Liver (tissue), 9 donors: ENCODE data around the gene ENTPD8. TPM values are rescaled to one million over a fixed set of nuclear protein-coding genes. Genes with fewer than 3 reads are reported as not detected.

Source experiments
- DNase-seq: peaks from one replicate; pipeline ENCODE4 v3.0.0-alpha.2; 2017; ENCODE audit warnings: low spot score
- H3K27ac ChIP-seq, 2 donors: one replicate each; pipeline ENCODE4 v1.7.0; 2013; ENCODE audit warnings: inconsistent platforms in 2 of 2, low read length in 2 of 2, control low read depth in 1 of 2, low read depth in 1 of 2, mild to moderate bottlenecking in 1 of 2
- H3K27me3 ChIP-seq, 4 donors: one replicate each; pipeline versions ENCODE4 v1.6.1 to v1.7.0; 2013; ENCODE audit warnings: low read length in 3 of 4, inconsistent platforms in 1 of 4, mild to moderate bottlenecking in 1 of 4, moderate library complexity in 1 of 4; ENCODE audit not compliant: control insufficient read depth in 4 of 4, insufficient read depth in 4 of 4
- H3K36me3 ChIP-seq, 4 donors: one replicate each; pipeline versions ENCODE4 v1.6.1 to v1.7.0; 2013; ENCODE audit warnings: low read length in 3 of 4, mild to moderate bottlenecking in 3 of 4, low read depth in 1 of 4, moderate library complexity in 1 of 4; ENCODE audit not compliant: control insufficient read depth in 4 of 4, insufficient read depth in 3 of 4
- H3K4me1 ChIP-seq, 4 donors: one replicate each; pipeline versions ENCODE4 v1.6.1 to v1.7.0; 2013; ENCODE audit warnings: low read length in 3 of 4, mild to moderate bottlenecking in 3 of 4, moderate library complexity in 1 of 4; ENCODE audit not compliant: control insufficient read depth in 4 of 4, insufficient read depth in 4 of 4
- H3K4me3 ChIP-seq, 3 donors: one replicate each; pipeline versions ENCODE4 v1.6.1 to v1.7.0; 2013; ENCODE audit warnings: low read length in 3 of 3, control low read depth in 1 of 3, low read depth in 1 of 3, mild to moderate bottlenecking in 1 of 3
- H3K9ac ChIP-seq, 2 donors: one replicate each; pipeline ENCODE4 v1.7.0; 2013; ENCODE audit warnings: low read length in 2 of 2, mild to moderate bottlenecking in 2 of 2, moderate library complexity in 2 of 2, control low read depth in 1 of 2, low read depth in 1 of 2
- H3K9me3 ChIP-seq, 4 donors: one replicate each; pipeline versions ENCODE4 v1.6.1 to v1.7.0; 2013; ENCODE audit warnings: low read length in 3 of 4; ENCODE audit not compliant: control insufficient read depth in 4 of 4
- EGR1 ChIP-seq, 2 donors: IDR thresholded peaks; 2 replicates each; pipeline ENCODE4 v1.6.1; 2016 to 2018; ENCODE audit warnings: antibody characterized with exemption in 2 of 2, low read depth in 2 of 2
- FOXA1 ChIP-seq: IDR thresholded peaks from 2 replicates; pipeline ENCODE4 v1.6.1; 2016; ENCODE audit warnings: antibody characterized with exemption
- FOXA2 ChIP-seq: IDR thresholded peaks from 2 replicates; pipeline ENCODE4 v1.6.1; 2016; ENCODE audit warnings: antibody characterized with exemption
- GABPA ChIP-seq, 2 donors: IDR thresholded peaks in 1 of 2; conservative IDR thresholded peaks in 1 of 2; 2 replicates each; pipeline ENCODE4 v1.6.1; 2016; ENCODE audit warnings: antibody characterized with exemption in 2 of 2, mild to moderate bottlenecking in 1 of 2, moderate library complexity in 1 of 2
- HNF4A ChIP-seq, 2 donors: conservative IDR thresholded peaks; 2 replicates each; pipeline ENCODE4 v1.6.1; 2016; ENCODE audit warnings: antibody characterized with exemption in 2 of 2, mild to moderate bottlenecking in 2 of 2
- JUND ChIP-seq, 2 donors: IDR thresholded peaks; 2 replicates each; pipeline ENCODE4 v1.6.1; 2016; ENCODE audit warnings: antibody characterized with exemption in 2 of 2
- NR2F2 ChIP-seq: IDR thresholded peaks from 2 replicates; pipeline ENCODE4 v1.6.1; 2016; ENCODE audit warnings: antibody characterized with exemption
- RAD21 ChIP-seq, 2 donors: IDR thresholded peaks; 2 replicates each; pipeline ENCODE4 v1.6.1; 2016; ENCODE audit warnings: antibody characterized with exemption in 2 of 2, mild to moderate bottlenecking in 2 of 2
- RXRA ChIP-seq, 2 donors: IDR thresholded peaks; 2 replicates each; pipeline ENCODE4 v1.6.1; 2017 to 2018; ENCODE audit warnings: antibody characterized with exemption in 2 of 2, mild to moderate bottlenecking in 1 of 2
- SP1 ChIP-seq: IDR thresholded peaks from 2 replicates; pipeline ENCODE4 v1.6.1; 2018; ENCODE audit warnings: antibody characterized with exemption, mild to moderate bottlenecking
- TAF1 ChIP-seq: conservative IDR thresholded peaks from 2 replicates; pipeline ENCODE4 v1.6.1; 2016; ENCODE audit warnings: antibody characterized with exemption, mild to moderate bottlenecking
- YY1 ChIP-seq: IDR thresholded peaks from 2 replicates; pipeline ENCODE4 v1.6.1; 2016; ENCODE audit warnings: antibody characterized with exemption, mild to moderate bottlenecking
- WGBS: extraction: QIAGEN DNeasy Blood & Tissue Kit; methylation state at CpG from one replicate; pipeline ENCODE4 v1.1.7; 2013; 5-methylcytosine and 5-hydroxymethylcytosine counted together
- polyA plus RNA-seq, 2 donors: library from polyadenylated mRNA; stranded (reverse) in 1 of 2; unstranded in 1 of 2; fragments of 200-250 nt in 1 of 2; fragments of >200 nt in 1 of 2; fragmentation: Nextera tagmentation in 1 of 2; extraction: Ambion mirVana in 1 of 2; gene quantifications; one replicate each; pipeline versions ENCODE4 v1.2.1 to v1.2.3, GENCODE V29; 2013 to 2015
- total RNA-seq, 2 donors: library from RNA; depleted of rRNA; stranded (reverse); fragments of >200 nt; gene quantifications; one replicate each; pipeline ENCODE4 v1.2.3, GENCODE V29; 2014
- TF ChIP-seq, protein P1 (sequence below): IDR thresholded peaks from 2 replicates; pipeline ENCODE4 v1.6.1; 2016; ENCODE audit warnings: antibody characterized with exemption
- TF ChIP-seq, protein P2 (sequence below): IDR thresholded peaks from 2 replicates; pipeline ENCODE4 v1.6.1; 2016; ENCODE audit warnings: antibody characterized with exemption
- TF ChIP-seq, protein P3 (sequence below): fragments of 150-350 bp; IDR thresholded peaks from 2 replicates; pipeline ENCODE4 v1.5.1; 2017; ENCODE audit warnings: improper control_type of control experiment, low read depth, low read length; ENCODE audit not compliant: missing input control
- TF ChIP-seq, protein P4 (sequence below): IDR thresholded peaks from 2 replicates; pipeline ENCODE4 v1.6.1; 2016; ENCODE audit warnings: antibody characterized with exemption, mild to moderate bottlenecking
- TF ChIP-seq, protein P5 (sequence below): IDR thresholded peaks from 2 replicates; pipeline ENCODE4 v1.6.1; 2016; ENCODE audit warnings: antibody characterized with exemption
- donor health status: healthy.
- donor health status: healthy.
- donor health status: healthy.
- donor health status: healthy.
- donor health status: healthy.

Gene ENTPD8
- total and polyA plus RNA-seq, 4 donors = 1.6 to 6.2 (median 4.9) TPM

DNA sequence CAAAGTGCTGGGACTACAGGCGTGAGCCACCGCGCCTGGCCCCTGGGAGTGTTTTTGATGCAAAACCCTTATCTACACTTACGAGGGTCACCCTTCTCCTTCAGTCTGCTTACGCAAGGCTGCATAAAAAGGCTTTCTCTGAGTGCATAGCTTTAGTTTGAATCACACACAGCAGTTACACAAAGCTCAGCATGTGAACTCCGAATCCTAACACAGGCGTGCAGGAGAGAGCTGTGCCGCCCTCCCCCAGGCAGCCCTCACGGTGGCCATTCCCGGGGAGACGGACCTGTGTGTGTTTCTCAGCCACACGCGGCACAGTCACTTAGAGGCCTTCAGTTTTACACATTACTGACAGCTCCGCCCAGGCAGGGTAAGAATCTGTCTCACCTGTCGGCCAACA is 44.9 kb downstream of the ENTPD8 start:
- H3K4me1 ChIP-seq = peaks cover 0 to 6% (median 3%) of the 10 kb centered on the region in 4 donors
- H3K36me3 ChIP-seq = peaks cover 0 to 5% (median 1%) of the 10 kb centered on the region in 4 donors
- 92% methylated on average over 15 of the region's 15 CpGs for WGBS
- TF ChIP-seq, protein P1, sequence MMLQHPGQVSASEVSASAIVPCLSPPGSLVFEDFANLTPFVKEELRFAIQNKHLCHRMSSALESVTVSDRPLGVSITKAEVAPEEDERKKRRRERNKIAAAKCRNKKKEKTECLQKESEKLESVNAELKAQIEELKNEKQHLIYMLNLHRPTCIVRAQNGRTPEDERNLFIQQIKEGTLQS = no peak
- TF ChIP-seq JUND (IDR thresholded peaks at IDR 0.05) = no peak
- TF ChIP-seq FOXA2 = no peak
- TF ChIP-seq, protein P2, sequence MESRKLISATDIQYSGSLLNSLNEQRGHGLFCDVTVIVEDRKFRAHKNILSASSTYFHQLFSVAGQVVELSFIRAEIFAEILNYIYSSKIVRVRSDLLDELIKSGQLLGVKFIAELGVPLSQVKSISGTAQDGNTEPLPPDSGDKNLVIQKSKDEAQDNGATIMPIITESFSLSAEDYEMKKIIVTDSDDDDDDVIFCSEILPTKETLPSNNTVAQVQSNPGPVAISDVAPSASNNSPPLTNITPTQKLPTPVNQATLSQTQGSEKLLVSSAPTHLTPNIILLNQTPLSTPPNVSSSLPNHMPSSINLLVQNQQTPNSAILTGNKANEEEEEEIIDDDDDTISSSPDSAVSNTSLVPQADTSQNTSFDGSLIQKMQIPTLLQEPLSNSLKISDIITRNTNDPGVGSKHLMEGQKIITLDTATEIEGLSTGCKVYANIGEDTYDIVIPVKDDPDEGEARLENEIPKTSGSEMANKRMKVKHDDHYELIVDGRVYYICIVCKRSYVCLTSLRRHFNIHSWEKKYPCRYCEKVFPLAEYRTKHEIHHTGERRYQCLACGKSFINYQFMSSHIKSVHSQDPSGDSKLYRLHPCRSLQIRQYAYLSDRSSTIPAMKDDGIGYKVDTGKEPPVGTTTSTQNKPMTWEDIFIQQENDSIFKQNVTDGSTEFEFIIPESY = no peak
- TF ChIP-seq SP1 = no peak
- no peak for TF ChIP-seq EGR1 (IDR thresholded peaks at IDR 0.05; ENCODE audit: low read depth in 2 of 2)
- no peak for TF ChIP-seq NR2F2
- no peak for TF ChIP-seq TAF1
- TF ChIP-seq FOXA1 = no peak
- TF ChIP-seq, protein P3, sequence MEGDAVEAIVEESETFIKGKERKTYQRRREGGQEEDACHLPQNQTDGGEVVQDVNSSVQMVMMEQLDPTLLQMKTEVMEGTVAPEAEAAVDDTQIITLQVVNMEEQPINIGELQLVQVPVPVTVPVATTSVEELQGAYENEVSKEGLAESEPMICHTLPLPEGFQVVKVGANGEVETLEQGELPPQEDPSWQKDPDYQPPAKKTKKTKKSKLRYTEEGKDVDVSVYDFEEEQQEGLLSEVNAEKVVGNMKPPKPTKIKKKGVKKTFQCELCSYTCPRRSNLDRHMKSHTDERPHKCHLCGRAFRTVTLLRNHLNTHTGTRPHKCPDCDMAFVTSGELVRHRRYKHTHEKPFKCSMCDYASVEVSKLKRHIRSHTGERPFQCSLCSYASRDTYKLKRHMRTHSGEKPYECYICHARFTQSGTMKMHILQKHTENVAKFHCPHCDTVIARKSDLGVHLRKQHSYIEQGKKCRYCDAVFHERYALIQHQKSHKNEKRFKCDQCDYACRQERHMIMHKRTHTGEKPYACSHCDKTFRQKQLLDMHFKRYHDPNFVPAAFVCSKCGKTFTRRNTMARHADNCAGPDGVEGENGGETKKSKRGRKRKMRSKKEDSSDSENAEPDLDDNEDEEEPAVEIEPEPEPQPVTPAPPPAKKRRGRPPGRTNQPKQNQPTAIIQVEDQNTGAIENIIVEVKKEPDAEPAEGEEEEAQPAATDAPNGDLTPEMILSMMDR = no peak
- H3K9ac ChIP-seq = no peak overlapping the region
- no peak for DNase-seq
- H3K27ac ChIP-seq = no peak overlapping the region
- no peaks in the 10 kb centered on the region for H3K9me3 ChIP-seq
- no peak overlapping the region for H3K4me3 ChIP-seq
- H3K27me3 ChIP-seq = no peaks in the 10 kb centered on the region

DNA sequence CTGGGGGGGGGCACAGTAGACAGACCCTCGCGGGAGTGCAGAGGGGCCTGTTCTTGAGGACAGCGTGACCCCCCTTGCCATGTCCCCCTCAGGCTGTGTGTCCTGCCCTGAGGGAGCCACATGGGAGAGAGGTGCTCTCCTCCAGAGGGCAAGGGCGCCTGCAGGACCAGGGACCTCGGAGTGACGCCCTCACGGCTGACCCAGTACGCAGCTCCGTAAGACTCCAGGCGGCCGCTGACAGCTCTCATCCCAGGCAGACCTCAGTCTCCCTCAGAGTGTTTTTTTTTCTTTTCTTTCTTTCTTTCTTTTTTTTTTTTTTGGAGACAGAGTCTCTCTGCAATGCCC is 45.5 kb downstream of the ENTPD8 start:
- H3K4me3 ChIP-seq = no peak overlapping the region
- 94% methylated on average over 11 of the region's 11 CpGs for WGBS
- H3K9me3 ChIP-seq = no peaks in the 10 kb centered on the region
- DNase-seq = no peak
- no peak overlapping the region for H3K9ac ChIP-seq
- H3K27me3 ChIP-seq = no peaks in the 10 kb centered on the region
- peaks cover 0 to 5% (median 1%) of the 10 kb centered on the region in 4 donors for H3K36me3 ChIP-seq
- H3K4me1 ChIP-seq = peaks cover 0 to 6% (median 3%) of the 10 kb centered on the region in 4 donors
- TF ChIP-seq RAD21 (IDR thresholded peaks at IDR 0.05) = no peak
- TF ChIP-seq, protein P2 = no peak
- no peak for TF ChIP-seq GABPA (IDR thresholded peaks at IDR 0.05 in 1 of 2, conservative IDR thresholded peaks at IDR 0.05 in 1 of 2)
- TF ChIP-seq YY1 = no peak
- TF ChIP-seq, protein P4, sequence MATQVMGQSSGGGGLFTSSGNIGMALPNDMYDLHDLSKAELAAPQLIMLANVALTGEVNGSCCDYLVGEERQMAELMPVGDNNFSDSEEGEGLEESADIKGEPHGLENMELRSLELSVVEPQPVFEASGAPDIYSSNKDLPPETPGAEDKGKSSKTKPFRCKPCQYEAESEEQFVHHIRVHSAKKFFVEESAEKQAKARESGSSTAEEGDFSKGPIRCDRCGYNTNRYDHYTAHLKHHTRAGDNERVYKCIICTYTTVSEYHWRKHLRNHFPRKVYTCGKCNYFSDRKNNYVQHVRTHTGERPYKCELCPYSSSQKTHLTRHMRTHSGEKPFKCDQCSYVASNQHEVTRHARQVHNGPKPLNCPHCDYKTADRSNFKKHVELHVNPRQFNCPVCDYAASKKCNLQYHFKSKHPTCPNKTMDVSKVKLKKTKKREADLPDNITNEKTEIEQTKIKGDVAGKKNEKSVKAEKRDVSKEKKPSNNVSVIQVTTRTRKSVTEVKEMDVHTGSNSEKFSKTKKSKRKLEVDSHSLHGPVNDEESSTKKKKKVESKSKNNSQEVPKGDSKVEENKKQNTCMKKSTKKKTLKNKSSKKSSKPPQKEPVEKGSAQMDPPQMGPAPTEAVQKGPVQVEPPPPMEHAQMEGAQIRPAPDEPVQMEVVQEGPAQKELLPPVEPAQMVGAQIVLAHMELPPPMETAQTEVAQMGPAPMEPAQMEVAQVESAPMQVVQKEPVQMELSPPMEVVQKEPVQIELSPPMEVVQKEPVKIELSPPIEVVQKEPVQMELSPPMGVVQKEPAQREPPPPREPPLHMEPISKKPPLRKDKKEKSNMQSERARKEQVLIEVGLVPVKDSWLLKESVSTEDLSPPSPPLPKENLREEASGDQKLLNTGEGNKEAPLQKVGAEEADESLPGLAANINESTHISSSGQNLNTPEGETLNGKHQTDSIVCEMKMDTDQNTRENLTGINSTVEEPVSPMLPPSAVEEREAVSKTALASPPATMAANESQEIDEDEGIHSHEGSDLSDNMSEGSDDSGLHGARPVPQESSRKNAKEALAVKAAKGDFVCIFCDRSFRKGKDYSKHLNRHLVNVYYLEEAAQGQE = no peak
- TF ChIP-seq JUND (IDR thresholded peaks at IDR 0.05) = no peak
- TF ChIP-seq FOXA2 = no peak
- no peak for TF ChIP-seq TAF1
- TF ChIP-seq EGR1 (IDR thresholded peaks at IDR 0.05; ENCODE audit: low read depth in 2 of 2) = no peak
- TF ChIP-seq, protein P5, sequence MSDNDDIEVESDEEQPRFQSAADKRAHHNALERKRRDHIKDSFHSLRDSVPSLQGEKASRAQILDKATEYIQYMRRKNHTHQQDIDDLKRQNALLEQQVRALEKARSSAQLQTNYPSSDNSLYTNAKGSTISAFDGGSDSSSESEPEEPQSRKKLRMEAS = no peak
- TF ChIP-seq, protein P3 = no peak
- TF ChIP-seq RXRA (IDR thresholded peaks at IDR 0.05) = no peak
- no peak for TF ChIP-seq HNF4A (conservative IDR thresholded peaks at IDR 0.05)
- no peak overlapping the region for H3K27ac ChIP-seq
